ENCODE measurements around the gene COL13A1. TPM values are rescaled to one million over a fixed set of nuclear protein-coding genes. Genes with fewer than 3 reads are reported as not detected.

Gene COL13A1
- total RNA-seq, 6 donors from 2014 or later: 4.3 to 21.2 (median 10.4) TPM

- TF ChIP-seq POLR2A (IDR thresholded peaks at IDR 0.05) (no peak), EP300 (IDR thresholded peaks at IDR 0.05) (no peak), POLR2AphosphoS5 (IDR thresholded peaks at IDR 0.05) (no peak)
- Histone ChIP-seq H3K27ac (no peak overlapping the region), H3K27me3 (no peaks in the 10 kb centered on the region), H3K9me3 (no peaks in the 10 kb centered on the region), H3K36me3 (no peaks in the 10 kb centered on the region), H3K4me1 (peaks cover 0 to 17% (median 0%) of the 10 kb centered on the region in 4 donors), H3K4me3 (no peak overlapping the region)
- ATAC-seq (ENCODE audit: low FRiP score in 2 of 2) (no peak), DNase-seq (no peak)
- 36 to 47% methylated on average over 11 of the region's 11 CpGs for WGBS, 2 donors
Measured at GRCh38 chr10:69817078-69817581, 15.4 kb downstream of the COL13A1 start.

- 80 to 90% methylated on average over 2 of the region's 2 CpGs for WGBS, 2 donors
Measured at GRCh38 chr10:69818676-69819239, 17.1 kb downstream of the COL13A1 start.

DNA sequence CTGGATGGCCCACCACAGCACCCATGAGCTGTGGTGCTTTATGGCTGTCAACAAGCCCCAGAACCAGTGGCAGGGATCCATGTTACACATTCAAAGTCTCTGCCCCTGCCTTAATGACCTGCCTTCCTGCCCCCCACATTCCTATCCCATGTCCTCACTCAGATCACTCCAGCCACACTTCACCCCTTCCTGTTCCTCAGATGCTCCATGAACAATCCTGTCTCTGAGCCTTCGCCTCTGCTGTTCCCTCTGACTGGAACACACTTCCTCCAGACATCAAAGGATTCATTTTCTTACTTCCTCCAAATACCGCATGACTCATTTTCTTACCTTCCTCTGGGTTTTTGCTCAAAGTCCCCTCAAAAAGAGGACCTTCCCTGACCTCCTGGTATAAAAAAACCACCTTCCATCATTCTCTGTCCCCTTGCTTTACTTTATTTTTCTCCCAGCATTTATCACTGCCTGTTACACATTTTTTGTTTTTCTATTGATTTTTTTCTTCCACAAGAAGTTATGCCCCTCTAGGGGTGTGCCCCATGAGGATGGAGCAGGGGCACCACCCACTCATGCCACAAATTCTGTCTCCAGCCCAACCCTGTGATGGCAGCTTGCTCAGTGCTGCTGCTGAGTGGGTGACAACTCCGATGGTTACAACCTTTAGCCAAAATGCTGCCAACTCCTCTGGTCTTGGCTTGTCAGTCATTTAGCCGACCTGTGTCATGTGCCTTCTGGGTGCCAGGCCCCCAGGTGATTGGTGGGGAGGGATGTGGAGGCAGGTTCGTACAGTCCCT is 18.2 kb downstream of the COL13A1 start:
- no peak for TF ChIP-seq POLR2AphosphoS5 (IDR thresholded peaks at IDR 0.05)
- TF ChIP-seq CTCF (IDR thresholded peaks at IDR 0.05): no peak
- no peak for TF ChIP-seq POLR2A (IDR thresholded peaks at IDR 0.05)
- TF ChIP-seq EP300 (IDR thresholded peaks at IDR 0.05): no peak
- 70 to 80% methylated on average over 5 of the region's 5 CpGs for WGBS, 2 donors

More at GRCh38 chr10:69818676-69819239, 17.1 kb downstream of the COL13A1 start:
- no peaks in the 10 kb centered on the region for H3K9me3 ChIP-seq
- peaks cover 0 to 17% (median 0%) of the 10 kb centered on the region in 4 donors for H3K4me1 ChIP-seq
- no peak overlapping the region for H3K4me3 ChIP-seq
- no peak for TF ChIP-seq POLR2A (IDR thresholded peaks at IDR 0.05)
- TF ChIP-seq POLR2AphosphoS5 (IDR thresholded peaks at IDR 0.05): no peak
- no peak for TF ChIP-seq CTCF (IDR thresholded peaks at IDR 0.05)
- TF ChIP-seq EP300 (IDR thresholded peaks at IDR 0.05): no peak
- no peak overlapping the region for H3K27ac ChIP-seq
- ATAC-seq (ENCODE audit: low FRiP score in 2 of 2) (no peak), DNase-seq (no peak)
- H3K27me3 ChIP-seq: no peaks in the 10 kb centered on the region
- no peaks in the 10 kb centered on the region for H3K36me3 ChIP-seq

DNA sequence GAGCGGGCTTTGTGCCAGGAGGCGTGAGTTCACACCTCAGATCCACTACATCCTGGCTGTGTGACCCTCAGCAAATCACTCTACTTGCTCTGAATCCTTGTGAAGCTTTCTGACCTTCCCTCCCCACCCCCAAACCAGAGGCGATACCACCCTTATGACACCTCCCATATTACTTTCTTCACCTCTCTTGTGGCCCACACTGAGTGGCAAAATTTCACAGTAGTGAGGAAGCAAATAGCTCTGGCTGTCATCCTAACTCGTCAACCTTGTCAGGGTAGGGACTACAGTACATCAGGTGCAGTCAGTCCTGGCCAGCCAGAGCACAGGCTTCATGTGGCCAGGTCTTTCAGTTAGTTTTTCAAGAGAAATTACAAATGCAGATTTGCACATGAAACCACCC is 19.1 kb downstream of the COL13A1 start:
- no peak for TF ChIP-seq EP300 (IDR thresholded peaks at IDR 0.05)
- TF ChIP-seq CTCF (IDR thresholded peaks at IDR 0.05): no peak
- H3K4me1 ChIP-seq: peaks cover 0 to 17% (median 0%) of the 10 kb centered on the region in 4 donors
- ATAC-seq (ENCODE audit: low FRiP score in 2 of 2) (no peak), DNase-seq (no peak)
- H3K9me3 ChIP-seq: no peaks in the 10 kb centered on the region
- no peaks in the 10 kb centered on the region for H3K36me3 ChIP-seq
- H3K27ac ChIP-seq: no peak overlapping the region
- WGBS, 2 donors: 83 to 84% methylated on average over 4 of the region's 4 CpGs
- H3K27me3 ChIP-seq: no peaks in the 10 kb centered on the region
- no peak overlapping the region for H3K4me3 ChIP-seq

More for the DNA sequence above, 18.2 kb downstream of the COL13A1 start:
- DNase-seq (no peak), ATAC-seq (ENCODE audit: low FRiP score in 2 of 2) (no peak)
- peaks cover 0 to 17% (median 0%) of the 10 kb centered on the region in 4 donors for H3K4me1 ChIP-seq
- no peak overlapping the region for H3K27ac ChIP-seq
- no peaks in the 10 kb centered on the region for H3K36me3 ChIP-seq
- no peak overlapping the region for H3K4me3 ChIP-seq
- no peaks in the 10 kb centered on the region for H3K9me3 ChIP-seq
- no peaks in the 10 kb centered on the region for H3K27me3 ChIP-seq

- ATAC-seq (ENCODE audit: low FRiP score in 2 of 2) (no peak), DNase-seq (no peak)
- Histone ChIP-seq H3K36me3 (no peaks in the 10 kb centered on the region), H3K4me1 (no peaks in the 10 kb centered on the region), H3K4me3 (no peak overlapping the region), H3K27me3 (no peaks in the 10 kb centered on the region), H3K9me3 (no peaks in the 10 kb centered on the region), H3K27ac (no peak overlapping the region)
- 71 to 86% methylated on average over 5 to 6 of the region's 6 CpGs for WGBS, 2 donors
- no peak for TF ChIP-seq POLR2AphosphoS5 (IDR thresholded peaks at IDR 0.05)
- no peak for TF ChIP-seq EP300 (IDR thresholded peaks at IDR 0.05)
- no peak for TF ChIP-seq CTCF (IDR thresholded peaks at IDR 0.05)
- no peak for TF ChIP-seq POLR2A (IDR thresholded peaks at IDR 0.05)
Measured at GRCh38 chr10:69825604-69826003, 23.9 kb downstream of the COL13A1 start.

All from upper lobe of left lung (tissue), 6 donors.